ENCODE results near the gene KLHL7. TPM values are rescaled to one million over a fixed set of nuclear protein-coding genes. Genes with fewer than 3 reads are reported as not detected.

KLHL7 gene
- total and polyA plus RNA-seq, 4 experiments from 2014 or later: 22.5 to 30.5 (median 26.8) TPM

- Mint-ChIP-seq H3K27ac (no peak overlapping the region), H3K4me3 (no peak overlapping the region), H3K9me3 (no peaks in the 10 kb centered on the region), H3K27me3 (peaks cover 8 to 15% of the 10 kb centered on the region in 2 donors), H3K4me1 (peaks cover 0 to 5% (median 3%) of the 10 kb centered on the region in 4 donors), H3K36me3 (peaks cover 31 to 48% of the 10 kb centered on the region in 2 donors)
- Histone ChIP-seq H3K36me3 (ENCODE audit: insufficient read depth, low read length) (peaks cover 18% of the 10 kb centered on the region), H3K27ac (ENCODE audit: low read depth, low read length) (no peak overlapping the region), H3K4me3 (ENCODE audit: low read length in 2 of 2) (no peak overlapping the region), H3K27me3 (ENCODE audit: insufficient read depth, low read length) (peaks cover 3% of the 10 kb centered on the region), H3K4me1 (ENCODE audit: insufficient read depth, low read length) (no peaks in the 10 kb centered on the region), H3K9me3 (ENCODE audit: control insufficient read depth in 1 of 2, low read length in 2 of 2) (no peaks in the 10 kb centered on the region)
- ChIA-PET POLR2A (ENCODE audit: partially characterized antibody) (no interaction called here), CTCF (ENCODE audit: partially characterized antibody) (interaction anchor here (1.5 kb wide), 1 partner anchor 10 kb away, joined by 3 read pairs; no protein-coding TSS in a partner anchor)
- intact Hi-C loops (cut with micrococcal nuclease): no loop called here
- no peak for DNase-seq
These were observed 98.7 kb downstream of the KLHL7 start for GRCh38 chr7:23204241-23204640.

- ChIA-PET CTCF (ENCODE audit: partially characterized antibody) (no interaction called here), POLR2A (ENCODE audit: partially characterized antibody) (no interaction called here)
- Mint-ChIP-seq H3K27me3 (peaks cover 9 to 15% of the 10 kb centered on the region in 2 donors), H3K36me3 (peaks cover 22 to 38% of the 10 kb centered on the region in 2 donors), H3K4me1 (peaks cover 0 to 5% (median 3%) of the 10 kb centered on the region in 4 donors), H3K9me3 (no peaks in the 10 kb centered on the region), H3K4me3 (peak overlapping the region in 4 of 8 donors; percentile 13 to 55 (median 20)), H3K27ac (no peak overlapping the region)
- Histone ChIP-seq H3K27ac (ENCODE audit: low read depth, low read length) (no peak overlapping the region), H3K36me3 (ENCODE audit: insufficient read depth, low read length) (peaks cover 5% of the 10 kb centered on the region), H3K4me1 (ENCODE audit: insufficient read depth, low read length) (no peaks in the 10 kb centered on the region), H3K9me3 (ENCODE audit: control insufficient read depth in 1 of 2, low read length in 2 of 2) (no peaks in the 10 kb centered on the region), H3K27me3 (ENCODE audit: insufficient read depth, low read length) (peaks cover 3% of the 10 kb centered on the region), H3K4me3 (ENCODE audit: low read length in 2 of 2) (no peak overlapping the region)
- DNase-seq: no peak
- intact Hi-C loops (cut with micrococcal nuclease): no loop called here
These were observed 100.0 kb downstream of the KLHL7 start for GRCh38 chr7:23205577-23205908.

- intact Hi-C loops (cut with micrococcal nuclease): no loop called here
- H3K27ac Mint-ChIP-seq: peak overlapping the region in 1 of 7 donors; percentile 31
- H3K36me3 ChIP-seq (ENCODE audit: insufficient read depth, low read length): peaks cover 4% of the 10 kb centered on the region
- H3K27me3 Mint-ChIP-seq: peaks cover 10 to 20% of the 10 kb centered on the region in 2 donors
- peak in 1 of 5 donors; percentile 39 for DNase-seq
- no peaks in the 10 kb centered on the region for H3K9me3 ChIP-seq (ENCODE audit: control insufficient read depth in 1 of 2, low read length in 2 of 2)
- peak overlapping the region in 4 of 8 donors; percentile 8 to 55 (median 17) for H3K4me3 Mint-ChIP-seq
- H3K9me3 Mint-ChIP-seq: no peaks in the 10 kb centered on the region
- H3K4me3 ChIP-seq (ENCODE audit: low read length in 2 of 2): no peak overlapping the region
- ChIA-PET POLR2A (ENCODE audit: partially characterized antibody) (no interaction called here), CTCF (ENCODE audit: partially characterized antibody) (no interaction called here)
- H3K27ac ChIP-seq (ENCODE audit: low read depth, low read length): no peak overlapping the region
- peaks cover 21 to 34% of the 10 kb centered on the region in 2 donors for H3K36me3 Mint-ChIP-seq
- peaks cover 3% of the 10 kb centered on the region for H3K27me3 ChIP-seq (ENCODE audit: insufficient read depth, low read length)
- H3K4me1 Mint-ChIP-seq: peaks cover 0 to 5% (median 3%) of the 10 kb centered on the region in 4 donors
- H3K4me1 ChIP-seq (ENCODE audit: insufficient read depth, low read length): no peaks in the 10 kb centered on the region
These were observed 100.6 kb downstream of the KLHL7 start for GRCh38 chr7:23205909-23206767.

GRCh38 chr7:23207021-23207420 lies 101.4 kb downstream of the KLHL7 start:
- no peak overlapping the region for H3K27ac ChIP-seq (ENCODE audit: low read depth, low read length)
- Mint-ChIP-seq H3K27me3 (peaks cover 10 to 20% of the 10 kb centered on the region in 2 donors), H3K4me1 (peaks cover 0 to 5% (median 3%) of the 10 kb centered on the region in 4 donors), H3K27ac (no peak overlapping the region), H3K9me3 (no peaks in the 10 kb centered on the region), H3K36me3 (peaks cover 15 to 25% of the 10 kb centered on the region in 2 donors), H3K4me3 (peak overlapping the region in 1 of 8 donors; percentile 55)
- DNase-seq: no peak
- H3K27me3 ChIP-seq (ENCODE audit: insufficient read depth, low read length): peaks cover 3% of the 10 kb centered on the region
- H3K4me1 ChIP-seq (ENCODE audit: insufficient read depth, low read length): no peaks in the 10 kb centered on the region
- no peaks in the 10 kb centered on the region for H3K9me3 ChIP-seq (ENCODE audit: control insufficient read depth in 1 of 2, low read length in 2 of 2)
- H3K4me3 ChIP-seq (ENCODE audit: low read length in 2 of 2): no peak overlapping the region
- intact Hi-C loops (cut with micrococcal nuclease): no loop called here
- ChIA-PET POLR2A (ENCODE audit: partially characterized antibody) (no interaction called here), CTCF (ENCODE audit: partially characterized antibody) (no interaction called here)
- H3K36me3 ChIP-seq (ENCODE audit: insufficient read depth, low read length): peaks cover 4% of the 10 kb centered on the region

GRCh38 chr7:23207884-23208283 lies 102.3 kb downstream of the KLHL7 start:
- Mint-ChIP-seq H3K36me3 (peaks cover 12 to 24% of the 10 kb centered on the region in 2 donors), H3K4me3 (no peak overlapping the region), H3K27me3 (peaks cover 10 to 20% of the 10 kb centered on the region in 2 donors), H3K4me1 (peaks cover 0 to 5% (median 3%) of the 10 kb centered on the region in 4 donors), H3K9me3 (no peaks in the 10 kb centered on the region), H3K27ac (peak overlapping the region in 1 of 7 donors; percentile 68)
- Histone ChIP-seq H3K36me3 (ENCODE audit: insufficient read depth, low read length) (peaks cover 4% of the 10 kb centered on the region), H3K4me3 (ENCODE audit: low read length in 2 of 2) (no peak overlapping the region), H3K4me1 (ENCODE audit: insufficient read depth, low read length) (no peaks in the 10 kb centered on the region), H3K9me3 (ENCODE audit: control insufficient read depth in 1 of 2, low read length in 2 of 2) (no peaks in the 10 kb centered on the region), H3K27me3 (ENCODE audit: insufficient read depth, low read length) (peaks cover 3% of the 10 kb centered on the region), H3K27ac (ENCODE audit: low read depth, low read length) (no peak overlapping the region)
- CTCF ChIA-PET (ENCODE audit: partially characterized antibody): no interaction called here
- DNase-seq: no peak
- intact Hi-C loops (cut with micrococcal nuclease): no loop called here
- POLR2A ChIA-PET (ENCODE audit: partially characterized antibody): no interaction called here

- ChIA-PET CTCF (ENCODE audit: partially characterized antibody) (no interaction called here), POLR2A (ENCODE audit: partially characterized antibody) (no interaction called here)
- no peaks in the 10 kb centered on the region for H3K9me3 Mint-ChIP-seq
- Histone ChIP-seq H3K4me3 (ENCODE audit: low read length in 2 of 2) (no peak overlapping the region), H3K27me3 (ENCODE audit: insufficient read depth, low read length) (peaks cover 3% of the 10 kb centered on the region), H3K27ac (ENCODE audit: low read depth, low read length) (no peak overlapping the region), H3K9me3 (ENCODE audit: control insufficient read depth in 1 of 2, low read length in 2 of 2) (no peaks in the 10 kb centered on the region), H3K36me3 (ENCODE audit: insufficient read depth, low read length) (peaks cover 4% of the 10 kb centered on the region), H3K4me1 (ENCODE audit: insufficient read depth, low read length) (no peaks in the 10 kb centered on the region)
- intact Hi-C loops (cut with micrococcal nuclease): no loop called here
- no peak overlapping the region for H3K4me3 Mint-ChIP-seq
- peaks cover 0 to 5% (median 3%) of the 10 kb centered on the region in 4 donors for H3K4me1 Mint-ChIP-seq
- peaks cover 10 to 20% of the 10 kb centered on the region in 2 donors for H3K27me3 Mint-ChIP-seq
- peaks cover 9 to 20% of the 10 kb centered on the region in 2 donors for H3K36me3 Mint-ChIP-seq
- H3K27ac Mint-ChIP-seq: peak overlapping the region in 1 of 7 donors; percentile 68
- no peak for DNase-seq
These were observed 102.7 kb downstream of the KLHL7 start for GRCh38 chr7:23208316-23208715.

GRCh38 chr7:23210506-23210905 lies 104.9 kb downstream of the KLHL7 start:
- ChIA-PET CTCF (ENCODE audit: partially characterized antibody) (no interaction called here), POLR2A (ENCODE audit: partially characterized antibody) (no interaction called here)
- no peak overlapping the region for H3K4me3 Mint-ChIP-seq
- H3K4me3 ChIP-seq (ENCODE audit: low read length in 2 of 2): no peak overlapping the region
- H3K9me3 Mint-ChIP-seq: no peaks in the 10 kb centered on the region
- peaks cover 9 to 20% of the 10 kb centered on the region in 2 donors for H3K27me3 Mint-ChIP-seq
- H3K36me3 Mint-ChIP-seq: peaks cover 0 to 4% of the 10 kb centered on the region in 2 donors
- no peaks in the 10 kb centered on the region for H3K9me3 ChIP-seq (ENCODE audit: control insufficient read depth in 1 of 2, low read length in 2 of 2)
- peaks cover 0 to 3% (median under 1%) of the 10 kb centered on the region in 4 donors for H3K4me1 Mint-ChIP-seq
- H3K36me3 ChIP-seq (ENCODE audit: insufficient read depth, low read length): no peaks in the 10 kb centered on the region
- no peak for DNase-seq
- peaks cover 3% of the 10 kb centered on the region for H3K27me3 ChIP-seq (ENCODE audit: insufficient read depth, low read length)
- H3K27ac ChIP-seq (ENCODE audit: low read depth, low read length): no peak overlapping the region
- intact Hi-C loops (cut with micrococcal nuclease): no loop called here
- H3K27ac Mint-ChIP-seq: no peak overlapping the region
- no peaks in the 10 kb centered on the region for H3K4me1 ChIP-seq (ENCODE audit: insufficient read depth, low read length)
